ENCODE measurements around the gene KCNA3. TPM values are rescaled to one million over a fixed set of nuclear protein-coding genes. Genes with fewer than 3 reads are reported as not detected.

KCNA3 gene
- total RNA-seq, 1 donor from 2014 or later: not detected

DNA sequence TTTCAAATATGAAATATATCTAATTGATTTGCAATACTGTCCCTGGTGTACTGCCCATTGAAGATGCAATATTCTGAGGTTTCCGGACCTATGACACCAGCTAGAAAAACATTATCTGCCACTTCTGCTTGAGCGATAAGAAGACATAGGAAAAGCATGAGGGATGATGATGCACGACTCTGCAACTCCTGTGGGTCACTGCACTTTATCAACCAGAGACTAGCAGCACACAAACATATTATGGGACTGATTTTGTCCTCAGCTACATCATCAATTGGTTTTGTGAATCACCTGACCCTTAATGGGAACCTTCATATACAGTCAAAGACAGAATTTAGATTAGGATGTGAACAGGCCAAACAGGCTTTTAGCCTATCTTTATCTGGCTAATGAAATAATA lies 13.8 kb upstream of the KCNA3 start:
- H3K36me3 ChIP-seq (ENCODE audit: control insufficient read depth, insufficient read depth, low read length): no peaks in the 10 kb centered on the region
- TF ChIP-seq, protein P1, sequence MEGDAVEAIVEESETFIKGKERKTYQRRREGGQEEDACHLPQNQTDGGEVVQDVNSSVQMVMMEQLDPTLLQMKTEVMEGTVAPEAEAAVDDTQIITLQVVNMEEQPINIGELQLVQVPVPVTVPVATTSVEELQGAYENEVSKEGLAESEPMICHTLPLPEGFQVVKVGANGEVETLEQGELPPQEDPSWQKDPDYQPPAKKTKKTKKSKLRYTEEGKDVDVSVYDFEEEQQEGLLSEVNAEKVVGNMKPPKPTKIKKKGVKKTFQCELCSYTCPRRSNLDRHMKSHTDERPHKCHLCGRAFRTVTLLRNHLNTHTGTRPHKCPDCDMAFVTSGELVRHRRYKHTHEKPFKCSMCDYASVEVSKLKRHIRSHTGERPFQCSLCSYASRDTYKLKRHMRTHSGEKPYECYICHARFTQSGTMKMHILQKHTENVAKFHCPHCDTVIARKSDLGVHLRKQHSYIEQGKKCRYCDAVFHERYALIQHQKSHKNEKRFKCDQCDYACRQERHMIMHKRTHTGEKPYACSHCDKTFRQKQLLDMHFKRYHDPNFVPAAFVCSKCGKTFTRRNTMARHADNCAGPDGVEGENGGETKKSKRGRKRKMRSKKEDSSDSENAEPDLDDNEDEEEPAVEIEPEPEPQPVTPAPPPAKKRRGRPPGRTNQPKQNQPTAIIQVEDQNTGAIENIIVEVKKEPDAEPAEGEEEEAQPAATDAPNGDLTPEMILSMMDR (IDR thresholded peaks at IDR 0.05; ENCODE audit: insufficient read depth, low read length, severe bottlenecking): no peak
- FAIRE-seq (no peak), DNase-seq (ENCODE audit: low read depth) (no peak)
- H3K4me3 ChIP-seq (ENCODE audit: low read depth, low read length): no peak overlapping the region
- peaks cover under 1% of the 10 kb centered on the region for H3K27me3 ChIP-seq (ENCODE audit: control insufficient read depth, insufficient read depth, low read length)

DNA sequence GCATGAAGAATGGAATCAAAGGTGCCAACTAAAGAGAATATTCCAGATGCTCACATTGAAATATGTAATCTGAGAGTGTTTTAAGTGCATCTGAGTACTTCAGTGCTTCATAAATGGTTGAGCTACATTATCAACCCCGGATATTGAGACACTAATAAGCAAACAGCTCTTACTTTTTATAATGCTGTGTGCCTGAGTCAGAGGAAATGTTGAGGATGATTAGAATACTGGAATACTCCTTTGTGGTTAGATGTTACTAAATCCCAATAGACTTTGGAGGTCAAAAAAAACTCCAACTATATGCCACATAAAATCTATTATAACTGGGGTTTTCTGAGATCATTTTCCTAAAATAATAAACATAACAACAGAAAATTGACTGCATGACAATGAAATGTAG lies 12.5 kb upstream of the KCNA3 start:
- TF ChIP-seq, protein P1 (IDR thresholded peaks at IDR 0.05; ENCODE audit: insufficient read depth, low read length, severe bottlenecking): no peak
- Histone ChIP-seq H3K27me3 (ENCODE audit: control insufficient read depth, insufficient read depth, low read length) (no peaks in the 10 kb centered on the region), H3K36me3 (ENCODE audit: control insufficient read depth, insufficient read depth, low read length) (no peaks in the 10 kb centered on the region), H3K4me3 (ENCODE audit: low read depth, low read length) (no peak overlapping the region)
- no peak for FAIRE-seq
- peak; percentile 68 for DNase-seq (ENCODE audit: low read depth)

DNA sequence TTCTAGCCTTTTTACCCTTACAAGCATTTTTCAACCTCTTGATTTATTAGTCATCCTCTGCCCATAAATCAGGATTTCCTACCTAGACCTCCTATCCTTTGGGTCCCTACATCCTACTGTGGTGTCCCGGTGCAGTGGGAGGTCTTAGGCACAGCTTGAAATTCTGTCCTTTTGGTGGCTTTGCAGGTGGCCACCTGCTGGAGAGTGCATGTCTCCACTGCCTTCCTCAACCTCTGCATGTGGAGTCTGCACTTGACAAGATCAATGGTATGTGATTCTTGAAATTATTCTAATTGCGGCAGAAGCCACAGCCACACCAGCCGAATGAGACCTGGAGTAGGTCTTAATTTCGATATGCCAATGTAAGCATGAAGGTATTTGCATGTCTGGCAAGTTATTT lies 11.4 kb upstream of the KCNA3 start:
- FAIRE-seq (no peak), DNase-seq (ENCODE audit: low read depth) (no peak)
- Histone ChIP-seq H3K27me3 (ENCODE audit: control insufficient read depth, insufficient read depth, low read length) (no peaks in the 10 kb centered on the region), H3K36me3 (ENCODE audit: control insufficient read depth, insufficient read depth, low read length) (no peaks in the 10 kb centered on the region), H3K4me3 (ENCODE audit: low read depth, low read length) (no peak overlapping the region)
- TF ChIP-seq, protein P1 (IDR thresholded peaks at IDR 0.05; ENCODE audit: insufficient read depth, low read length, severe bottlenecking): no peak

DNA sequence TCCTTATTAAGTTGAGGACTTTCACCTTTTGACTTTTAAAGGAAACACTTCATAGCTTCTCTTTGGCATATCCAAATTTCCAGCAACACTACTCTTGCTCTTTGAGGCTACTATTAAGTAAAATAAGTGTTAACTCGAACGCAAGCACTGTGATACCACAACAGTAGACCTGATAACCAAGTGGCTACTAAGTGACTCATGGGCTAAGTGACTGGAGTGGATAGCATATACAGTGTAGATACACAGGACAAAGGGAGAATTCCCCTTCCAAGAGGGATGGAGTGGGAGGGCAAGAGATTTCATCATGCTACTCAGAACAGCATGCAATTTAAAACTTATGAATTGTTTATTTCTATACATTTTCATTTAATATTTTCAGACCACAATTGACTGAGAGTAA lies 9.8 kb upstream of the KCNA3 start:
- no peak overlapping the region for H3K4me3 ChIP-seq (ENCODE audit: low read depth, low read length)
- TF ChIP-seq, protein P1 (IDR thresholded peaks at IDR 0.05; ENCODE audit: insufficient read depth, low read length, severe bottlenecking): no peak
- no peaks in the 10 kb centered on the region for H3K27me3 ChIP-seq (ENCODE audit: control insufficient read depth, insufficient read depth, low read length)
- no peaks in the 10 kb centered on the region for H3K36me3 ChIP-seq (ENCODE audit: control insufficient read depth, insufficient read depth, low read length)
- FAIRE-seq (no peak), DNase-seq (ENCODE audit: low read depth) (peak; percentile 15)

DNA sequence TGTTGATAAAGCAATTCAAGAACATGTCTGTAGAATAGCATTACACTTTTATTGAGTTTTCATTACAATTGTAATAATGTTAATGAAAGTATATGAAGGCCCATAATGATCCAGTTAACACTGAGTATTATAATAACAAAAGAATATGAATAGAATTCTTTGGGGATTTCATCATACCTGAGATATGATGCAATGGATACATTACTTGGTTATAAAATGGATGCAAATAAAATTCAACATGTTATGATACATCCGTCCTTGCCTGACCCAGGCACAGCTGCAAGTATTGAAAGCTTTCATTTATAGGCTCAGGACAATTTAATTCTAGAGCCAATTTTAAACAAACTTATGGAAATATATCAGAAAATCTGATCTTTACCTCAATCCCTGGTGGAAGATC lies 8.2 kb upstream of the KCNA3 start:
- TF ChIP-seq, protein P1 (IDR thresholded peaks at IDR 0.05; ENCODE audit: insufficient read depth, low read length, severe bottlenecking): no peak
- H3K27me3 ChIP-seq (ENCODE audit: control insufficient read depth, insufficient read depth, low read length): no peaks in the 10 kb centered on the region
- FAIRE-seq (no peak), DNase-seq (ENCODE audit: low read depth) (peak; percentile 3)
- no peak overlapping the region for H3K4me3 ChIP-seq (ENCODE audit: low read depth, low read length)
- H3K36me3 ChIP-seq (ENCODE audit: control insufficient read depth, insufficient read depth, low read length): no peaks in the 10 kb centered on the region

DNA sequence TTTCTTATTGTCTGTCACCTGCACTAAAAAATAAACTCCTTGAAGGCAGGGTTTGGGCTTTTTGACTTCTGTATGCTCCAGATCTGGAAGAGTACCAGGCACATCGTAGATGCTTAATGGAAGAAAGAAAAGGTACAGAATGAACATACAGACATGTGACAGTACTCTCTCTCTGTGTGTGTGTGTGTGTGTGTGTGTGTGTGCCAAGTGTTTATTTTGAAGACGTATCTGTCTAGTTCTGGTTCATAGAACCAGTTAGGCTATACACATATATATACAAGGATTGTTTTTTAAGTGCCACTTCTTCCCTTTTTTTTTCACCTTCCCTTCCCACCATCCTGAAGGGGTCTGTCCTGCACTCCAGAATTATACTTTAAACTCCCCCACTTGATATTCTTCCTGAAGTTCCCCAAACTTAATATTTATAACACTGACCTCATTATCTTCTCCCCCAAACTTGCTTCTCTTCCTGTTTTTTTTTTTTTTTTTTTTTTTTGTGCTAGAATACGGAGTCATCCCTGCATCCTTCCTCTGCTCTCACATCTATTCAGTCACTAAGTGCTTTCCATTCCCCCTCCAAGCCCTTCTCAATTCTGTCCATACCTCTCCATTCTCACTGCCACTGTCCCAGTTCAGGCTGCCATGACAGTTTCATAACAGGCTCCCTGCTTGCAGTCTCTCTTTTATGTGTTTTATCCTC lies 5.4 kb upstream of the KCNA3 start:
- FAIRE-seq: no peak
- no peaks in the 10 kb centered on the region for H3K36me3 ChIP-seq (ENCODE audit: control insufficient read depth, insufficient read depth, low read length)
- H3K27me3 ChIP-seq (ENCODE audit: control insufficient read depth, insufficient read depth, low read length): peaks cover 11% of the 10 kb centered on the region
- no peak for DNase-seq (ENCODE audit: low read depth)
- TF ChIP-seq, protein P1 (IDR thresholded peaks at IDR 0.05; ENCODE audit: insufficient read depth, low read length, severe bottlenecking): no peak
- H3K4me3 ChIP-seq (ENCODE audit: low read depth, low read length): no peak overlapping the region
